Activated CD8-positive, alpha-beta memory T cell treated with anti-CD3 and anti-CD28 coated beads, Interleukin-2, amount 50 U/mL, for 1 hour (primary cell): Measurements from ENCODE around the gene KL.

Experiments used
- DNase-seq: peaks from one replicate; pipeline ENCODE4 v3.0.0-alpha.2; 2020; ENCODE audit errors: extremely low read depth

Gene KL

DNA sequence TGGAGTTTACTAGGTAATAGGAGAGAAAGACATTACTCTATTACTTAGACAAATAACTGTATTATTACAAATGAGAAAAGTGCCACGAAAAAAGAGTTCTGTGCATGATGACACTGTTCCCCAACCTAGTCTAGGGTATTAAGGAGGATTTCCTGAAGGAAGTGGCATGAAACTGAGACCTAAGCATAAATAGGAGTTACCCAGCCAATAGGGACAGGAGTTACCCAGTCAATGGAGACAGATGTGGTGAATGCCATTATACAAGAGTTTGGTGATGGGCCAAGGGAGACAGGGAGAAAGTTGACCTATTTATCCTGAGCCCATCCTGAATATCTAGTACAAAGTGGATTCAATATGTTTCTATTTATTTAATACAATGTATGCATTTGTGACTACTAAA is 65.4 kb downstream of the KL start:
- DNase-seq, result no peak

DNA sequence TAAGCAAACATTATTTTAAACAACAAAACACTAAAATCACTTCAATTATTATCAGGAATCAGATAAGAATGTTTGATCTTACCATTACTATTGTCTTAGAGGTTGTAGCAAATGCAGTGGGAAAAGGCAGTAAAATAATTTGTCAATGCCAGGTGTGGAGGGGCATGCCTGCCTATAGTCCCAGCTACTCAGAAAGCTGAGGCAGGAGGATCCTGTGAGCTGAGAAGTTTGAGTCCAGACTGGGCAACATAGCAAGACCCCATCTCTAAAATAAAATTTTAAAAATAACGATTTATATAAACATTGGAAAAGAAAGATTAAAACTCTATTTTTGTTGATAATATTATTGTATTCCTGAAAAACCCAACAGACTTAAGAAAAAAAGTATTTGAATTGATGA is 66.8 kb downstream of the KL start:
- no peak for DNase-seq

DNA sequence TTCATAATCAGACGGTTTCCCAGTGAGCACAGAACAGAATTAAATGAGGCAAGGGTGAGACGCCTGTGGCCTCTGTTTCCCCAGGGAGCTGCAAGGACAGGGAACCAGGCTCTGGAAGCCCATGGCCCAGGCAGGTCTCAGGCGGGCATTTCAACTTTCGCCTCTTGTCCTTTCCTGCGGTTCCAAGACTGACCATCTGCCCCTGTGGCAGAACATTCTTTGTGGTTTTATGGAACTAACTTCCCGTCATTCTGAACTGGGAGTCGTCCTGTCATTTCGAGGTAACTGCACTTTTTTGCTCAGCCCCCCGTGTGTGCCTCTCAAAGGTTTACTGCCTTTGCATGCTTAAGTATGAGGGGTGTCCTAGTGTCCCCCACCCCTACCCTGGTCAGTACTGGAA is 70.9 kb downstream of the KL start:
- no peak for DNase-seq

DNA sequence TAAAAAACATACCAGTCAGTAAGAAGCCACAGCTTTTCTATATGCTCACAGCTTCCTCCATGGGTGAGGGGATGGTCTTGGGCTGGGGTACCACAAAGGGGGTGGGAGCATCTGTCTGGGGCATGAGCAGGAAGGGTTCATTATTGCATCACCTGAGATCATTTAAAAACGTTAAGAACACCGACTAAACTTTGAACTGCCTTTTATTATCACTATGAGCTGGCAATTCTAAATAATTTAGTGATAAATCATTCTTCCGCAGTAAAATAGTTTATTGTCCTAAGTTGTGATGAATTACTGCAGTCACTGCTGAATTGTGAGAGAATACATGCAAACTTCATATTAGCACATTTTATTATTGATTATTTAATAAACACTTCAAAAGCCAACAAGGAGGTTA is 71.6 kb downstream of the KL start:
- no peak for DNase-seq

DNA sequence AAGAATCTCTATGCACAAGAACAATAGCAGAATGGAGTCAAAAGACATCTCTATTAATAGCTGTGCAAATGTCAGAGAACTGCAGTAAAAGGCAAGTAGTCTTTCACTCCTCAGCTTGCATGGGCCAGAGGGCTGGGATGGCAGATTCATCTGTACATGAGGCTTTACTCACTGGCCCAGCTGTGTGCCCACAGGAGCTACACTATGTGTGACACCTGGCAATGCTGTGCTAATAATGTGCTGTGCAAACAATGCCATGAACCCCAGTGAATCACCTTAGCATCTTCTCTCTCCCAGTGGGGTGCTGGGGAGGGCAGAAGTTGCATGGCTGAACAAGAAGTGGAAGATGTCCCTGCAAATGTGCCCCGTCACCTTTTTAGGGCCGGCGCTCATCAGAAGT is 73.1 kb downstream of the KL start:
- no peak for DNase-seq

DNA sequence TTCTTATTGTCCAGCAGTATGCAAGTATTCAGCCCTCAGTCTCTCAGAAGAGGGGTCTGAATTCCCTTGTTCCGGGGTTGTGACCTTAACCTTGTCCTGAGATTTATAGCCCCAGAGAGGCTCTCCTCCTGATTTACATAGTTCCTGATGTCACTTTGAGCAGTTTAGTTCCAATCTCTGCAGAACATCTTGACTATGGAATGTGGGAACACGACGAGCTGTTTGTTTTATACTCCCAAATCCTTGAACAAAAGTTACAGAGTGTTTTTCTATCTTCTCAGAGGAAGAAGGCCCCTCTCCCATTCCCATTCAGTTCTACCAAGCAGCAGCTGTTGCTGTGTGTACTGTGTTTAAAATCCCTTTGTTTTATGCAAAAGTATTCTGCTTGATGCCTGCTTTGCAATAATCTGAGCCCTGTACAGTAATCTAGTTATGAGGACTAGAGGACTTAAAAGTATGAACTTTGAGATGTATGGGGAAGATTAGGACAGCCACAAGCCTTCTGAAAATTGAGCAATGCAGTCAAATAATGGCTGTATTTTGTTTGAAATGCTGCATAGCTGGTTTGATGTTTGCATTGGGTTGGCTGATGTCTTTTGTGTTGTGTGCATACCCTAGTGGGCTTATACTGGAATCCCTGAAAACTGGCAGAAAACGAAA is 74.7 kb downstream of the KL start:
- DNase-seq, result no peak

DNA sequence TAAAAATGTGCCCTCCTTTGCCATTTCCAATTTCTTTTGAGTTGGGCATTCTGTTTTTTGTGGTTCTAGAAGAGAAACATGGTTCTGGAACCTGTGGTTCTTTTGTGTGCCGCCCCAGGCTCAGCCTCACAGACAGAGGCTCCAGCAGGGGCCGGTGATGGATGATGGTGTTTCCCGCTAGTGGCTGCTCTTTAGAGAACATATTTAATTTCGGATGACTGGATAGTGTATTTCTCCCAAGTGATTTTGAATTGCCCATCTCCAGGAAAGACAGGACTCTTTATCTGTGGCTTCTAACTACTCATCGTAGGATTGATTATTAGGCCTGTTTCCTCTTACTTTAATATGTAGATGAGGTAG is 75.2 kb downstream of the KL start:
- no peak for DNase-seq

DNA sequence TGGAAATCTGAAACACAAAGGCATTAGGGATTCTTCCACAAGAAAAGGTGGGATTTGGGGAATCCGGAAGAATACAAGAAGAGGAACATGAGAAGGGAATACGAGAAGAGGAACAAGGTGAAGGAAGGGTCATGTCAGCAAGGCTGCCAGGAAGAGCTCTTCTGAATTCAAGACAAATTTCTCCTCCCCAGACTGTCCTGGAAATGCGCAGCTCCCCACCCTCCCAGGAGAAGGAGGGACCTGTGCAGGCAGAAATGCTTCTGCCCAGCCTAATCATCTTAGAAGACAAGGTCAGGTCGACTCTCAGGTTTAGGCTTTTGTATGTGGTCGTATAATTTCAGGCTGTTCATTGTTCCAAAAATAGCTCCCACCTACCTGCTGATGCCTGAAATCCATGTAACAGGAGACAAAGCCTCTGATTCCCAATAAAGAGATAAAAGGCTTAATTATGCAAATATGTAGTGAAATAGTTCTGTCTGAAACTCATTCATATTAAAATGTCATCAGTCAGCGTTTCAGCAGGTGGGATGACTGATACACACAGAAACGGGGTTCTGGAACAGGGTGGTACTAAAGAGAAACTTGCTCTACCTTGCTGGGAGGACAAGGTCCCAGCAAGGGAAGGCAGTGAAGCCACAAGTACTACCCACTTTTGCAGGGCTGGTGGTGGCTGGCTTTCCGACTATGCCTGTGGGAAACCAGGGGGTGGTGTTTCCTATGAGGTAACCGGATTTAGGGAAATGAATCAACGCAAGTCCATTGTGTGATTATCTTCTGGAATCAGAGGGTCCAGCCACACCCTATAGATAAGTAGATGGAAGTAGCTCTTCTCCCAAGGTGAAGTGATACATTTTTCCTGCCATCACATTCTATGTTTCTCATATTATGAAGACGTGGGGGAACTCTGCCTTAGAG is 76.1 kb downstream of the KL start:
- DNase-seq, result no peak

DNA sequence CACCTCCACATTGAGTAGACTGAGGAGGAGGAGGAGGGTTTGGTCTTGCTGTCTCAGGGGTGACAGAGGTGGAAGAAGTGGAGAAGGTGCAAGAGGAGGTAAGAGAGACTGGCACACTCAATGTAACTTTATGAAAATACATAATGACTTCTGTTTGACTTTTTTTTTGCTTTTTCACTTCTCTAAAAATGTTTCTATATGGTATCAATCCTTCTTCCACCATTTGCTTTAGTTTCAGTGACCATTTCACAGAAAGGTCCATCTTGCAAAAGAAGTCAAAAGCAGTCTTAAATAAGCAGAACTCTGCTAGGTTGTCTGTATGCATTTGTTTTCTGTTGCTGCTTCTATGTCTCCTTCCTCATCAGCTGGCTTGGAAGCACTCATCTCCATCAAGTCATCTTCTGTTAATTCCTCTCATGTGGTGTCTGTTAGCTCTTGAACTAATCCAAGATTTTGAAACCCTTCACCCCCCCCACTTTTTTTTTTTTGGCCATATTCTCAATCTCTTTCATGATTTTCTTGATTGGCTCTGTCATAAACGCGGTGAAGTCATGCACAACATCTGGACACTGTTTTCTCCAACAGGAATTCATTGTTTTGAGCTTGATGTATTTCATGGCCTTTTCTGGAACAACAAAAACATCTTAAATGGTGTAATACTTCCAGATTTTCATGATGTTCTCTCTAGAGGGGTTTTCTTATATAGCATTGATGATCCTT is 80.8 kb downstream of the KL start:
- no peak for DNase-seq

DNA sequence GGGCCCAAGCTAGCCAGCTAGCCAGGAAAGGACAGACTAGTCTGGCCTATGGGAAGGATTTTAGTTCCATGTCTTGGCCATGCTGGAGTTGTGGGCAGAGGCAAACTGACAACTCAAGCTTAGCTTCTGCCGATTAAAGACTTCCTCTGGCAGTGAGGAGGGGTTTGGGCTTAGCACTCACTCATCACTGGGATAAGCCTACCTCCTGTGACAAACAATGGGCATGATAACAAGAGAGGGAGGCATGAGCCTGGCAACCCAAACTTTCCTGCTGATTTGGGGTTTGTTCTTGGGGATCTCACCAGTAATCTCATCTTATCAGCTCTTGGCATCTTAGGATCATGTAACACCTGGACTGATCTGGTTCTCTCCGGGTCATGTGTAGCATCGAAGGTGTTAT is 83.6 kb downstream of the KL start:
- no peak for DNase-seq

DNA sequence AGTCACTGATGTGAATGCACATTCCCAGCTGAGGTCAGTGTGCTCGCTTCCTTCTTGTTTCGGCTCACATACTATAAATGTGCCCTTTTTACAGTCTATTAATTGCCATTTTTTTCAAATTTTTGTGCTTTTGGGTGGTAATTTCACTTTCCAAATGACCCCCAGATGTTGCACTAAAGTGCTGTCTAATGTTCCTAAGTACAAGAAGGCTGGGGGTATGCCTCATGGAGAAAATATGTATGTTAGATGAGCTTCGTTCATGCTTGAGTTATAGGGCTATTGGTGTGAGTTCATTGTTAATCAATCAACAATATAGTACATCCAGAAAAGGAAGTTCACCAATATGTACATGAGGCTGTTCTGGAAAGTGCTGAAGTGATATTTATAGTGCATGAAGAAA is 84.7 kb downstream of the KL start:
- DNase-seq, result no peak

DNA sequence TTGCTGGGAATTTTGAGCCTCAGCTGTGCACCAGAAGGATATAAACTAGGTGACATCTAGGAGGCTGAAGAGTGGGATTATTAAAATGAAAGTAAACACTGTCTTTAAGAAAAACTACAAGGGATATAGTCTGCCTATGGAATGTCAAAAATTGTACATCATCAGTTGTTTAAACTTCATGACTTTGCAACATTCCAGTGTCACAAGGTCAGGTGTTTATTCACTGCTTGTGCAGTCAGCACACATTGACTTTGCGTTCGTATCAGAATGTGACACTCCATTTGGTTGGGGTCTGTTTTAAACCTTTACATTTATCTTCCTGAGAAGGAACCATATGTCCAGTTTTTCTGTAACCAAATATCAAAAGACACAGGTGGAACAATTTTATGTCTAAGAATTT is 85.6 kb downstream of the KL start:
- DNase-seq, result no peak

DNA sequence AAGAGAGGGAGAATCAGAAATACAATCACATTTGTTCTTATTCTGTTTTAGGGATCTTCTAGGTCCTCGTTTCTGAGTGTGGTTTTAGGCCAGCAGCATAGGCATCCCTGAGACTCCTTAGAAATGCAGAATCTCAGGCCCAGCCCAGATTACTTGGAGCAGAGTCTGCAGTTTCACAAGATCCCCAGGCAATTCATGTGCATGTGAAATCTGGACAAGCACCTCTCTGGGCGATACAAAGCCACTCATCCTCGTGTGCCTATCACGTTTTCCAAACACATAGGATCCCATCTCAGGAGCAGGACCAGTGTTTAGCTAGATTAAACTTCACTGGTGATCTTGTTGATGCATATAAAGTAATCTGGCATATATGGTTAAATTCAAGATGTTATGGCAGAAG is 87.2 kb downstream of the KL start:
- no peak for DNase-seq

DNA sequence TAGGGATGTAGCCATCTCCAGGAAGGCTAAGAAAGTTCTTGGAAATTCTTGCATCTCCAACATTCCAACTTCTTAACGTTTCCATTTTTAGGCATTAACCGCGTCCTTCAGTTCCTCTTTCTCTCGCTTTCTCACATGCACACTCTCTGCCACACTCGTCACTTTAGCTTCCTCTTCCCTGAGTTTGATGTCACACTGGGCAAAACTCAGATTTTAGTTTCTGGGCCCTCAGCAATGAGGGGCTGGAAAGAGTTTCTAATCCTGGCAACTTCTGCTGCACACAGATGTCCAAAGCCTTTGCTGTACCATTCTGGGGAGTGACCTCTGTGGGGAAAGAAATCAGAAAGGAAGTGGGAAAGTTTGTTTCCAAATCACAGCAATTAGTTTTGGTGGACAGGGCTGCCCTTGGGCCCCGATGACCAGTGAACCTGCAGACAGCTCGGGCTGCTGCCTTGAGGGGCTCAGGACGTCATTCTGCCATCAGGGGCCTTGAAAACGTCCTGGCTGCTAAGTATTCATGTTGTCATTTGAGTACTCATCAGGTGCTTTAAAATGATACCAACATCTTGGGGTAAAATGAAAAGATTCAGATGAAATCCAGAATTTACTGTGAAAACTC is 89.3 kb downstream of the KL start:
- no peak for DNase-seq

DNA sequence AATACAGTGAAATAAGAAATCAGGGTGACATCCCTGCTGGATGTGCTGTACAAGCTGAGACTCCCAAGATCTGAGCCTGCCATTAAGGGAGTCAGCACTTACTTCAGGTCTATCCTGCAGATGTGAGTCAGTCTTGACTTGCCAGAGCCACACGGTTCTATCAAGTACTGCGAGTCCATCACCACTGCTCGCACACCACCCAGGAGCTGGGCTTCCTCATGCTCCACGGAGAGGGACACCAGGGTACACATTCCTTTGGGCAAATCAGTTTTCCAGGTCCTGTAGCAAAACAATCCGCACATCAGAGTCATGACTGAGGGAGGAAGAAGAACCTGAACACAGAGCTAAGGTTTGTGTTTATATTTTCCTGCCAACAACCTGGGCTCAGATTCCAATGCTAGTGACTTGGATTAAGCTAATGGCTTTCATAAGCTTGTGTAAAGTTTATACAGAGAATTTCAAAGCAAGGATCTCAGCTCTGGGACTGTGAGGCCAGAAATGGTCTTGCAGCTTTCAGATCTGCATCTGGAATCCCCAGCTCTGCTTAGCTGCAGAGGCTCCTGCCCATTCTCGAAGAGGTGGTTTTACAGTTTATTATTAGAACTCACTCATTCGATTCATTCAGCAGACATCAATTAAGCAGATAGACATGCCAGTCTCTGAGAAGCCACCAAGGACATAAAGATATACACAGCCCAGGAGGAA is 90.6 kb downstream of the KL start:
- no peak for DNase-seq

DNA sequence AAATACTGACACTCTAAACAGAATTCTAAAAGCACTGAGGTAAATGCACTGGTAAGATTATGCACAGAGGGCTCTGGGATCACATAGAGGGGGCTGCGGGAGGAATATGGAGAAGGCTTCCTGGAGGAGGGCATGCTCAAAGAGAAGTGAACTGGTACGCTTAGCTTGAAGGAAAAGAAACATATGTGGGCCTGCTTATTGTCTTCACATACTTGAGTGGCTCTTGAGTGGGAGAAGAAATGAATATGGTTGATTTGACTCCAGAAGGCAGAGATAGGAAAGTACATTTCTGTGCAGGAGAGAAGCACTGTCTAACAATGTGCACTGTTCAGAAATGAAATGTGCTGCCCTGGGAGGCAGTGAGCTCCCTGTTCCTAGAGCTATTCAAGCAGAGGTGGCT is 91.1 kb downstream of the KL start:
- no peak for DNase-seq

DNA sequence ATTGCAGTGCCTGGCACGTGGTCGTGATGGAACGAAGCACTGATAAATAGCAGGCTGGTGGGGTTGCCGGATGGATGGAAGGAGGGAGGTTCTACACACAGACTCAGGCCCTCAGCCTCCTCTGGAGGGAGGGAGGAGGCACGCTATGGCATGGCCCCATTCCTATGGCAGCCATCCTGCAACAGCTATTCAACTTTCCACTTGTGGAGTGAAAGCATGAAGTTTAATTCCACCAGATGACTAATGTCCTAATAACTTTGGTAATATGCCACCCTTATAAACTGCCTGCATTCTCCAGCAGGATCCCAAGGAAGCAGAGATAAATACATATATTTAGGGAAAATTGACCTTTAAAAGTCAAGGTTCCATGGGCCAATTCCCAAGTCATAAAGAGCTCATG is 92.4 kb downstream of the KL start:
- DNase-seq, result no peak

DNA sequence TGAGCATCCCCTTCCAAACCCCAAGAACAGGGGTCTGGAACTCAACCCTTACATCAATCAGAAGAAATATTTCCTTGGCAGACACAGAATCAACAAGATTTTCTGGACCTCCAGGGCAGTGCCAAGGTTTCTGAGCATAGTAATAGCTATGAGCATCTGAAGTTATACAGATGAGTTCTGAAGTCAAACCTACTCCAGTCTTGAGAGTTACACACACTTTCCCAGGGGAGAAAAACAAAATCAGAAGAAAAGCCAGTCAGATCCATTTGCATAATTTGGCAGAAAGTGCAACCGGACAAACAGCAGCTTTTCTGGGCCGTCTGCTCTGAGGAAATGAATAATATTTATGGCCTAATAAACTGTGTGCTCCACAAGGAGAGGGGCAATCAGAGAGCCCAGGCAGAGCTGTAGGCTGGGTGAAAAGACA is 93.1 kb downstream of the KL start:
- no peak for DNase-seq

DNA sequence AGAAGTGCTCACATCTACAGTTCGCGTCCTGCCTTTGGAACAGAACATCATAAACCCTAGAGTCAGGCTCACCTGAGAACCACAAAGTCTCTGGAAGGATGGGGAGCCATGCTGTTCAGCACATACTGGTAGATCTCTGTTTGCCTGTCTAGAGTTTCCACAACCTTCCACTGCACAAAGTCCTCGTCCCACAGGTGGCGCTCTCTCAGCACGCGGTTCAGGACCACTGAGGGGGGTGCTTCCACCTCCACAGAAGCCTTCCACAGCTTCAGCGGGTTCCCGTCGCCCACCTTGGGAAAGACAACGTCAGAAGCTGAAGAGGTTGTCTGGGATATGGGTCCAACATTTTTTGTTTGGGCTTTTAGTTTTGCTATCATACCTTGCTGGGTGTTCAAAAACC is 93.6 kb downstream of the KL start:
- DNase-seq, result no peak

DNA sequence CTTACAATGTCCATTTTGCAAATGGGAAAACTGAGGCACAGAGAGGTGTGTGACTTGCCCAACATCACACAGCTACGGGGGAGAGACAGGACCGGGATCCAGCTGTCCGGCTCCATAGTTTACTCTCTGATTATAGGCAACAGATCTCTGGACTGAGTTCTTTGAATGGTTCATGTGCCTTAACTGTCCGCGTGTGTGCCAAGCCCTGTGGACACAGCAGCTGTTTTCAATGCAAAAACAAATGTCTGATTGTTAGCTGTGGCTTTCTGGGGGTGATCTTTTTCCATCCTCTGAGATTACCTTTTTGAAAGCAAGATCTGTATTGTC is 94.1 kb downstream of the KL start:
- no peak for DNase-seq

DNA sequence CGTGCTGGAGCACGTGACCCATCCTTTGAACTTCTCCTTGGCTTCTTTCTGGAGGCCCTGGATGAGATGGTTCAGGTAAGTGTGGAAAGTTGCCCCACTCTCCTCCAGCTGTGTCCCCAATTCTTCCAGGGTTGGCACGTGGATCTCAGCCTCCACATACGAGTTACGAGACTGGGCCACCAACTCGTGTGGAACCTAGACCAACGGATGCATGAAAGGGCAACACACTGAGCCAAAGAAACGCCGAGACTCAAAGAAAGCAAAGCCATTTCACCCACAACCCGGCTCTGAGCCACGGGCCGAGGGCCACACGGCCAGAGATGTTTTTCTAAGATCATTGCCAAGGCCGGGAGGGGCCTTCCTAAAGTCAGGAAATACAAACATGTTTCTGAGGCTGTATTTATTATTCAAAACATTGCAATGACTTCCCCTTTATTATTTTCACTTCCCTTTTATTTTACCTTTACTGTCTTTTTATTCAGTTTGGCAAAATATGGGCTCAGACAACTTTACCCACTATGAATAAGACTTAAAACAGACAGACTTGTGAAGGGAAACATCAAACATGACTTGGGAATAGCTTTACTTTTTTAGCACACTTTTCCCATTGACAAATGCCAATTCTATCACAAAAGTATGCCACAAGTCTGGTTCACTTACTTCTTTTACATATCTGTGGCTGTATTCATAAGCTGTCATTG is 94.6 kb downstream of the KL start:
- no peak for DNase-seq
